Uterus (tissue), 4 donors: ENCODE results near the gene TMEM178B. TPM values are rescaled to one million over a fixed set of nuclear protein-coding genes. Genes with fewer than 3 reads are reported as not detected.

ENCODE experiments used
- DNase-seq, 2 donors: peaks; one replicate each; pipeline ENCODE4 v3.0.0-alpha.2; 2019 to 2020
- H3K27ac ChIP-seq, 2 donors: fragments of 200-600 bp; sonication (generic); 1 replicate in 1 of 2; 2 replicates in 1 of 2; pipeline ENCODE4 v1.5.1; 2016 to 2018
- H3K27me3 ChIP-seq, 2 donors: fragments of 200-600 bp; sonication (generic); one replicate each; pipeline ENCODE4 v1.5.1; 2018 to 2019; ENCODE audit warnings: control low read depth in 1 of 2
- H3K36me3 ChIP-seq, 2 donors: fragments of 200-600 bp; sonication (generic); one replicate each; pipeline ENCODE4 v1.5.1; 2019; ENCODE audit warnings: control low read depth in 1 of 2
- H3K4me1 ChIP-seq, 2 donors: fragments of 200-600 bp; sonication (generic); one replicate each; pipeline ENCODE4 v1.5.1; 2018 to 2019; ENCODE audit warnings: control low read depth in 1 of 2
- H3K4me3 ChIP-seq, 2 donors: fragments of 200-600 bp; sonication (generic); 1 replicate in 1 of 2; 2 replicates in 1 of 2; pipeline ENCODE4 v1.5.1; 2018 to 2019; ENCODE audit warnings: mild to moderate bottlenecking in 1 of 2
- H3K9me3 ChIP-seq, 2 donors: fragments of 200-600 bp; sonication (generic); one replicate each; pipeline ENCODE4 v1.5.1; 2019; ENCODE audit warnings: control low read depth in 1 of 2
- POLR2A ChIP-seq, 2 donors: fragments of 450-650 bp; IDR thresholded peaks; one replicate each; pipeline ENCODE4 v1.6.1; 2016; ENCODE audit warnings: antibody characterized with exemption in 2 of 2, mild to moderate bottlenecking in 1 of 2, moderate library complexity in 1 of 2
- intact Hi-C: fragments of 100-400 bp; cut with DNase I; formaldehyde crosslinking; loops from one replicate; pipeline ENCODE4 v1.15.1; 2023; ENCODE audit warnings: low total_unique reads
- total RNA-seq, 4 donors: library from RNA; depleted of rRNA in 3 of 4; stranded (reverse); fragments of >200 nt in 3 of 4; gene quantifications; one replicate each; pipeline versions ENCODE4 v1.1.0 to v1.2.4, GENCODE V29; 2014 to 2023
- TF ChIP-seq, protein P1 (sequence below), 4 experiments: fragments of 200-600 bp in 2 of 4; fragments of 450-650 bp in 2 of 4; sonication (generic) in 2 of 4; IDR thresholded peaks; one replicate each; pipeline ENCODE4 v1.5.1; 2016 to 2019; ENCODE audit warnings: antibody characterized with exemption in 4 of 4, mild to moderate bottlenecking in 2 of 4, moderate library complexity in 1 of 4
- donor health status: DM: yes; HTN: yes; CAD: no.

TMEM178B gene
- total RNA-seq, 4 donors from 2014 or later: 0.76 to 3.0 TPM; not detected in 2

- H3K36me3 ChIP-seq: no peaks in the 10 kb centered on the region
- intact Hi-C loops: no loop called here
- H3K9me3 ChIP-seq: no peaks in the 10 kb centered on the region
- no peaks in the 10 kb centered on the region for H3K4me1 ChIP-seq
- no peak overlapping the region for H3K27ac ChIP-seq
- TF ChIP-seq, protein P1, sequence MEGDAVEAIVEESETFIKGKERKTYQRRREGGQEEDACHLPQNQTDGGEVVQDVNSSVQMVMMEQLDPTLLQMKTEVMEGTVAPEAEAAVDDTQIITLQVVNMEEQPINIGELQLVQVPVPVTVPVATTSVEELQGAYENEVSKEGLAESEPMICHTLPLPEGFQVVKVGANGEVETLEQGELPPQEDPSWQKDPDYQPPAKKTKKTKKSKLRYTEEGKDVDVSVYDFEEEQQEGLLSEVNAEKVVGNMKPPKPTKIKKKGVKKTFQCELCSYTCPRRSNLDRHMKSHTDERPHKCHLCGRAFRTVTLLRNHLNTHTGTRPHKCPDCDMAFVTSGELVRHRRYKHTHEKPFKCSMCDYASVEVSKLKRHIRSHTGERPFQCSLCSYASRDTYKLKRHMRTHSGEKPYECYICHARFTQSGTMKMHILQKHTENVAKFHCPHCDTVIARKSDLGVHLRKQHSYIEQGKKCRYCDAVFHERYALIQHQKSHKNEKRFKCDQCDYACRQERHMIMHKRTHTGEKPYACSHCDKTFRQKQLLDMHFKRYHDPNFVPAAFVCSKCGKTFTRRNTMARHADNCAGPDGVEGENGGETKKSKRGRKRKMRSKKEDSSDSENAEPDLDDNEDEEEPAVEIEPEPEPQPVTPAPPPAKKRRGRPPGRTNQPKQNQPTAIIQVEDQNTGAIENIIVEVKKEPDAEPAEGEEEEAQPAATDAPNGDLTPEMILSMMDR (IDR thresholded peaks at IDR 0.05): no peak
- TF ChIP-seq POLR2A (IDR thresholded peaks at IDR 0.05): no peak
- H3K4me3 ChIP-seq: no peak overlapping the region
- no peaks in the 10 kb centered on the region for H3K27me3 ChIP-seq
- DNase-seq: no peak
These were observed 146.5 kb downstream of the TMEM178B start for GRCh38 chr7:141220263-141220880.

DNA sequence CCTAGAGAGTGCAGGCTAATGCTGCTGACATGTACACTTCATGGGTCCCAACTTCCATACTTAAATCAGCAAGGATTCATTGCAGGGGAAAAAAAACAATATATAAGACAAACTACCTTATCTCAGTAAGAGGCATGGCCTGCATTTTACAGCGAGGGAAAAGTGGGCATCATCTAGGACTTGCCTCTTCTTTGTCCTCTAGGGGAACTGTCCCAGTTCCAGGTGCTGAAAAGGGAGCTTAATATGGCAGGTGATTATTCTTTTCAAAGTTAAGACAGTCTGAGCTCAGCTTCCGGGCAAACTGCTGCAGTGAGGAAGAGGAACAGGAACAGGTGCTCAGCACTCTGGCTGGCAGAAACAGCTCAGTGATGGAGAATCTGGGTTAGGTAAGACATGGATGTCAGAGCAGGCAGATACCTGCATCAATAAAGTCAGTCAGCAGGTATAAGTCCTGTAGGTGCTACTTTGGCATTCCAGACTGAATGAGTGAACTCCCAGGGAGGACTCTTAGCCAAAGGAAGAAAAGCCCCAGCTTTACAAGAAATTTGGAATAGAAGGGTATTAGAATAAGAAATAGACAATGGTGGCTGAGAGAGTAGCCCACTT, 147.2 kb downstream of the TMEM178B start:
- DNase-seq: no peak
- intact Hi-C loops: no loop called here
- Histone ChIP-seq H3K27ac (no peak overlapping the region), H3K9me3 (no peaks in the 10 kb centered on the region), H3K4me1 (no peaks in the 10 kb centered on the region), H3K4me3 (no peak overlapping the region), H3K36me3 (no peaks in the 10 kb centered on the region), H3K27me3 (no peaks in the 10 kb centered on the region)
- TF ChIP-seq, protein P1 (IDR thresholded peaks at IDR 0.05): no peak
- no peak for TF ChIP-seq POLR2A (IDR thresholded peaks at IDR 0.05)

- no peaks in the 10 kb centered on the region for H3K27me3 ChIP-seq
- H3K27ac ChIP-seq: no peak overlapping the region
- intact Hi-C loops: no loop called here
- H3K4me1 ChIP-seq: no peaks in the 10 kb centered on the region
- no peaks in the 10 kb centered on the region for H3K9me3 ChIP-seq
- no peak for DNase-seq
- no peak for TF ChIP-seq POLR2A (IDR thresholded peaks at IDR 0.05)
- TF ChIP-seq, protein P1 (IDR thresholded peaks at IDR 0.05): no peak
- H3K4me3 ChIP-seq: no peak overlapping the region
- H3K36me3 ChIP-seq: no peaks in the 10 kb centered on the region
These were observed 152.2 kb downstream of the TMEM178B start for GRCh38 chr7:141225916-141226618.

DNA sequence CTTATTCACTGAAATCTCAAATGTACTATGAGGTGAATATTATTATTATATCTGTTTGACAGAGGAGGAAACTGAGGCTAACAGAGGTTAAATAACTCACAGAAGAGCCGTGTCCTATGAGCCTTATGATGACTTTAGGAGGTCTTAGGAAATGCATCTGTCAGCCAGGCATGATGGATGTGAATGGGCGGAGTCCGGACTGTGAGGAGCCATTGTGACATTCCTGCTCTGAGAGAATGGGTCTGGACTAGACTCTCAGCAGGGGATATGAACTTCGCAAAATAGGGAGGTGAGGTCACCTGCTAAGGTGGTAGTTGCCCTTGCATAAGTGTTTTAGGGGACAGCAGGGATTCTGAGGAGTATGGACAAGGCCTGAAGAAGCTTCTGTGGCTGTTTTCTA, 153.6 kb downstream of the TMEM178B start:
- H3K9me3 ChIP-seq: no peaks in the 10 kb centered on the region
- no peaks in the 10 kb centered on the region for H3K27me3 ChIP-seq
- H3K4me1 ChIP-seq: no peaks in the 10 kb centered on the region
- no peaks in the 10 kb centered on the region for H3K36me3 ChIP-seq
- H3K4me3 ChIP-seq: no peak overlapping the region
- intact Hi-C loops: no loop called here
- DNase-seq: no peak
- TF ChIP-seq, protein P1 (IDR thresholded peaks at IDR 0.05): no peak
- no peak for TF ChIP-seq POLR2A (IDR thresholded peaks at IDR 0.05)
- H3K27ac ChIP-seq: no peak overlapping the region

DNA sequence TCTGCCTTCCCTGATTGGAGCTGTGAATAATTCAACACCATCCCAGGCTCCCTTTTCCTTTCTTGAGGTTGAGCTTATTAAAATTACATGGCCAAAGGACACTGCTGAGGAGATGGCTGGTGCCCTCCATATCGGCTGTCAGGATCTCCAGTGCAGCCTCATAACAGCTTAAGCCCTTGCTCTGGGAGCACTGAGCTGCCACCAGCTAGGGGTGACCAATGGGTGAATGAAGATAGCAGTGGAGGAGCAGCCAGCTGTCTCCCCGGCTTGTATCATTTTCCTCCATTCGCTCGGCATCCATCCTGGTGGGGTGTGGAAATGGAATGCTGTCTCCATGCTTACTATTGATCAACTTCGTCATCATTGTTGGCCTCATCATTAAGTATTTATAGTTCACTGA, 154.6 kb downstream of the TMEM178B start:
- Histone ChIP-seq H3K27ac (no peak overlapping the region), H3K36me3 (no peaks in the 10 kb centered on the region), H3K4me3 (no peak overlapping the region), H3K4me1 (no peaks in the 10 kb centered on the region), H3K9me3 (no peaks in the 10 kb centered on the region), H3K27me3 (no peaks in the 10 kb centered on the region)
- DNase-seq: no peak
- intact Hi-C loops: no loop called here
- TF ChIP-seq POLR2A (IDR thresholded peaks at IDR 0.05): no peak
- TF ChIP-seq, protein P1 (IDR thresholded peaks at IDR 0.05): no peak
